ENCODE results near the gene LRBA.

GRCh38 chr4:150379454-150379853, 635.6 kb downstream of the LRBA start:
- TF ChIP-seq POLR2A (IDR thresholded peaks at IDR 0.05) (no peak), CTCF (IDR thresholded peaks at IDR 0.05) (no peak)

Measured in stomach (tissue), 4 donors.